ENCODE measurements around the gene C5orf15. TPM values are rescaled to one million over a fixed set of nuclear protein-coding genes. Genes with fewer than 3 reads are reported as not detected.

The C5orf15 gene
- total and polyA plus RNA-seq, 8 donors, result 2.9 to 77.8 (median 22.3) TPM

- no peak for DNase-seq
- Histone ChIP-seq H3K4me3 (no peak overlapping the region), H3K27ac (no peak overlapping the region), H3K36me3 (peaks cover 7 to 22% (median 15%) of the 10 kb centered on the region in 4 donors), H3K4me1 (peaks cover 13 to 57% (median 22%) of the 10 kb centered on the region in 4 donors), H3K27me3 (no peaks in the 10 kb centered on the region), H3K9me3 (no peaks in the 10 kb centered on the region)
- WGBS, 5 donors, result 94 to 99% (median 97%) methylated on average over 2 of the region's 2 CpGs
- intact Hi-C loops (cut with DNase I; ENCODE audit: low total_unique reads), result no loop called here
- no peak for TF ChIP-seq POLR2AphosphoS5 (IDR thresholded peaks at IDR 0.05)
- no peak for TF ChIP-seq CTCF (IDR thresholded peaks at IDR 0.05)
- TF ChIP-seq EP300 (IDR thresholded peaks at IDR 0.05), result no peak
- TF ChIP-seq POLR2A (IDR thresholded peaks at IDR 0.05), result no peak
Measured at GRCh38 chr5:133963493-133964128, 4.8 kb downstream of the C5orf15 start.

GRCh38 chr5:133962801-133963476, 5.5 kb downstream of the C5orf15 start:
- 61 to 80% (median 76%) methylated on average over 2 of the region's 2 CpGs for WGBS, 5 donors
- Histone ChIP-seq H3K4me3 (no peak overlapping the region), H3K9me3 (no peaks in the 10 kb centered on the region), H3K27me3 (no peaks in the 10 kb centered on the region), H3K4me1 (peaks cover 13 to 57% (median 22%) of the 10 kb centered on the region in 4 donors), H3K36me3 (peaks cover 10 to 28% (median 21%) of the 10 kb centered on the region in 4 donors), H3K27ac (no peak overlapping the region)
- intact Hi-C loops (cut with DNase I; ENCODE audit: low total_unique reads), result no loop called here
- no peak for DNase-seq
- TF ChIP-seq EP300 (IDR thresholded peaks at IDR 0.05) (no peak), POLR2A (IDR thresholded peaks at IDR 0.05) (no peak), CTCF (IDR thresholded peaks at IDR 0.05) (no peak), POLR2AphosphoS5 (IDR thresholded peaks at IDR 0.05) (no peak)

DNA sequence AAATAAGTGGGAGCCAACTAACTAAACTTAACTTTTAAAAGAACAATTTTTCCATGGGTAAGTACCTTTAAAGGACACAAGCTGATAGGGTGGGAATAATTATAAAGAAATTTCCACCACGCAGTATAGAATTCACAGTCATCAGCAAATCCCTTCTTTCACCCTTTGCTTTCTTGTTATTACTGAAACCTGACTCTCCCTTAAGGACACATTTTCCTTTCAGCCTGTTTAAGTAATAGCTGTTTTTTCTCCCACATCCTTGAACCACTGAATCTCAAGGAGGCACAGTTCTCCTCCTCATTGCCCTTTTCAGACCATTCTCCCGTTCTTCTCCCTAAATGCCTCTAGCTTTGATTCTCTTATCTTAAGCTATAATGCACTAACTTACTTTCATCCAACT, 6.3 kb downstream of the C5orf15 start:
- no peak for DNase-seq
- H3K4me3 ChIP-seq, result no peak overlapping the region
- H3K4me1 ChIP-seq, result peaks cover 7 to 54% (median 15%) of the 10 kb centered on the region in 4 donors
- no peak overlapping the region for H3K27ac ChIP-seq
- H3K9me3 ChIP-seq, result no peaks in the 10 kb centered on the region
- no peaks in the 10 kb centered on the region for H3K27me3 ChIP-seq
- WGBS, 5 donors, result 73 to 89% (median 78%) methylated on average over 2 of the region's 2 CpGs
- TF ChIP-seq CTCF (IDR thresholded peaks at IDR 0.05) (no peak), POLR2A (IDR thresholded peaks at IDR 0.05) (no peak), POLR2AphosphoS5 (IDR thresholded peaks at IDR 0.05) (no peak), EP300 (IDR thresholded peaks at IDR 0.05) (no peak)
- intact Hi-C loops (cut with DNase I; ENCODE audit: low total_unique reads), result no loop called here
- H3K36me3 ChIP-seq, result peaks cover 14 to 36% (median 29%) of the 10 kb centered on the region in 4 donors

- WGBS, 5 donors, result 74 to 87% (median 78%) methylated on average over 11 of the region's 11 CpGs
- intact Hi-C loops (cut with DNase I; ENCODE audit: low total_unique reads), result no loop called here
- Histone ChIP-seq H3K4me3 (no peak overlapping the region), H3K4me1 (peaks cover 0 to 32% (median 2%) of the 10 kb centered on the region in 4 donors), H3K27ac (no peak overlapping the region), H3K9me3 (no peaks in the 10 kb centered on the region), H3K36me3 (peaks cover 14 to 60% (median 54%) of the 10 kb centered on the region in 4 donors), H3K27me3 (no peaks in the 10 kb centered on the region)
- no peak for TF ChIP-seq POLR2AphosphoS5 (IDR thresholded peaks at IDR 0.05)
- TF ChIP-seq EP300 (IDR thresholded peaks at IDR 0.05), result no peak
- no peak for TF ChIP-seq CTCF (IDR thresholded peaks at IDR 0.05)
- no peak for TF ChIP-seq POLR2A (IDR thresholded peaks at IDR 0.05)
- DNase-seq, result no peak
Measured at GRCh38 chr5:133959643-133960042, 8.8 kb downstream of the C5orf15 start.

All from stomach (tissue), 9 donors.